K562 (cell line): ENCODE data around the gene PRRX1. TPM values are rescaled to one million over a fixed set of nuclear protein-coding genes. Genes with fewer than 3 reads are reported as not detected.

ENCODE experiments used
- ATAC-seq: fragments of 200-7000 bp; cut with Tn5 transposase; 3 replicates; pipeline ENCODE4 v1.9.1; 2020; ENCODE audit warnings: moderate library complexity
- BruUV-seq: library from RNA; stranded (reverse); fragments of 400-500 nt; replicated peaks from 2 replicates; lab custom pipeline; 2021; lab: Mats Ljungman, UMichigan
- CTCF ChIA-PET: fragments of 300-600 bp; formaldehyde crosslinking; extraction: SDS; loops from one replicate; lab custom pipeline; 2021; ENCODE audit warnings: low intra/inter-chr PET ratio; lab: Yijun Ruan, JAX
- POLR2A ChIA-PET: fragments of 300-600, 350-650 bp; sonication (Branson Sonifier 250); formaldehyde crosslinking; extraction: SDS; loops from one replicate; lab custom pipeline; 2021; ENCODE audit warnings: antibody characterized with exemption, inconsistent platforms; lab: Yijun Ruan, JAX
- DNase-seq, 4 experiments: peaks; one replicate each; pipeline versions ENCODE4 v3.0.0 to v3.0.0-alpha.2; 2011 to 2018; ENCODE audit warnings: low spot score in 3 of 4, mixed read lengths in 3 of 4; ENCODE audit errors: extremely low read depth in 1 of 4
- FAIRE-seq: peaks from 2 replicates; lab custom pipeline; 2011; peaks lifted over from hg19 to GRCh38; lab: Jason Lieb, UNC
- H2AFZ ChIP-seq: 2 replicates; pipeline ENCODE4 v1.6.0; 2011; ENCODE audit warnings: low read depth, low read length, control low read depth, inconsistent platforms
- H3K27ac ChIP-seq: fragments of 200-600 bp; 3 replicates; pipeline ENCODE4 v1.8.0; 2011; ENCODE audit warnings: low read depth, mild to moderate bottlenecking, control low read depth, inconsistent platforms, low read length, moderate library complexity, mixed read lengths; ENCODE audit errors: extremely low read depth
- H3K27me3 ChIP-seq, 2 experiments: fragments of 300-600 bp in 1 of 2; 2 replicates in 1 of 2; 3 replicates in 1 of 2; pipeline versions ENCODE4 v1.6.0 to v1.8.0; 2011; ENCODE audit warnings: inconsistent platforms in 2 of 2, low read length in 2 of 2, mild to moderate bottlenecking in 1 of 2, mixed read lengths in 1 of 2, moderate library complexity in 1 of 2; ENCODE audit not compliant: control insufficient read depth in 2 of 2, insufficient read depth in 2 of 2
- H3K36me3 ChIP-seq: fragments of 300-600 bp; 3 replicates; pipeline ENCODE4 v1.8.0; 2011; ENCODE audit warnings: mild to moderate bottlenecking, low read length, inconsistent platforms; ENCODE audit not compliant: control insufficient read depth, insufficient read depth
- H3K4me1 ChIP-seq, 2 experiments: fragments of 200-600 bp in 1 of 2; replicated peaks in 1 of 2; 2 replicates in 1 of 2; 3 replicates in 1 of 2; pipeline versions ENCODE4 v1.5.1 to v1.8.0; 2011; ENCODE audit warnings: inconsistent platforms in 2 of 2, low read length in 2 of 2, mild to moderate bottlenecking in 1 of 2, mixed read lengths in 1 of 2, moderate library complexity in 1 of 2; ENCODE audit not compliant: control insufficient read depth in 2 of 2, insufficient read depth in 2 of 2
- H3K4me2 ChIP-seq: 2 replicates; pipeline ENCODE4 v1.6.1; 2011; ENCODE audit warnings: low read length, control low read depth, inconsistent platforms, mixed read lengths; ENCODE audit not compliant: insufficient read depth
- H3K4me3 ChIP-seq: fragments of 200-600 bp; sonication (generic), shearing (Covaris generic); 2 replicates; pipeline ENCODE4 v1.5.1; 2016; ENCODE audit warnings: control low read depth, inconsistent platforms
- H3K79me2 ChIP-seq: fragments of 200-600 bp; 3 replicates; pipeline ENCODE4 v1.8.0; 2011; ENCODE audit warnings: low read length, inconsistent platforms; ENCODE audit not compliant: control insufficient read depth, insufficient read depth
- H3K9ac ChIP-seq, 2 experiments: 2 replicates each; pipeline versions ENCODE4 v1.6.0 to v1.6.1; 2011; ENCODE audit warnings: low read depth in 2 of 2, low read length in 2 of 2, control low read depth in 1 of 2, inconsistent platforms in 1 of 2, mild to moderate bottlenecking in 1 of 2, mixed read lengths in 1 of 2; ENCODE audit not compliant: insufficient read depth in 1 of 2
- H3K9me1 ChIP-seq: one replicate; pipeline ENCODE4 v1.6.0; 2011; ENCODE audit warnings: inconsistent platforms, mild to moderate bottlenecking, low read length, moderate library complexity; ENCODE audit not compliant: control insufficient read depth, insufficient read depth
- H3K9me3 ChIP-seq: replicated peaks from 2 replicates; pipeline ENCODE4 v1.5.1; 2011; ENCODE audit warnings: low read depth, low read length, inconsistent platforms; ENCODE audit not compliant: control insufficient read depth, insufficient read depth
- H4K20me1 ChIP-seq: replicated peaks from 2 replicates; pipeline ENCODE4 v1.6.1; 2011; ENCODE audit warnings: low read length, inconsistent platforms, mixed read lengths; ENCODE audit not compliant: control insufficient read depth, insufficient read depth
- CBFA2T2 ChIP-seq: fragments of 450-650 bp; conservative IDR thresholded peaks from 2 replicates; pipeline ENCODE4 v1.6.1; 2017; ENCODE audit warnings: mild to moderate bottlenecking
- ILK ChIP-seq: fragments of 450-650 bp; IDR thresholded peaks from 2 replicates; pipeline ENCODE4 v1.6.1; 2016; ENCODE audit warnings: missing genetic modification characterization, low read depth, mild to moderate bottlenecking, missing compliant biosample characterization, moderate library complexity, borderline replicate concordance
- MEF2D ChIP-seq: conservative IDR thresholded peaks from 2 replicates; pipeline ENCODE4 v1.6.1; 2016; ENCODE audit warnings: low read depth, missing genetic modification characterization, missing compliant biosample characterization
- SOX6 ChIP-seq: fragments of 450-650 bp; IDR thresholded peaks from 2 replicates; pipeline ENCODE4 v1.6.1; 2014; ENCODE audit warnings: mild to moderate bottlenecking
- U2AF2 ChIP-seq: fragments of 200-400 bp; formaldehyde crosslinking; optimal IDR thresholded peaks from 2 replicates; pipeline ENCODE3; 2017; ENCODE audit warnings: low read depth, mild to moderate bottlenecking, low read length
- YBX1 ChIP-seq: fragments of 450-650 bp; IDR thresholded peaks from 2 replicates; pipeline ENCODE4 v1.7.1; 2016; ENCODE audit warnings: mild to moderate bottlenecking
- ZBED1 ChIP-seq: IDR thresholded peaks from 2 replicates; pipeline ENCODE4 v1.6.1; 2014
- ZMIZ1 ChIP-seq, 2 experiments: fragments of 150-350 bp in 1 of 2; IDR thresholded peaks; 2 replicates each; pipeline ENCODE4 v1.6.1; 2012 to 2016; ENCODE audit warnings: low read depth in 2 of 2, low read length in 2 of 2, mild to moderate bottlenecking in 1 of 2, moderate library complexity in 1 of 2
- ZNF124 ChIP-seq: sonication (generic); formaldehyde crosslinking; IDR thresholded peaks from 2 replicates; pipeline ENCODE4 v1.8.1; 2022; ENCODE audit warnings: missing genetic modification reagents
- ZNF239 ChIP-seq: fragments of 250-450 bp; sonication (Bioruptor Pico); IDR thresholded peaks from 2 replicates; pipeline ENCODE4 v1.4.0; 2020; ENCODE audit warnings: mild to moderate bottlenecking
- ZNF75A ChIP-seq: fragments of 450-650 bp; formaldehyde crosslinking; IDR thresholded peaks from 2 replicates; pipeline ENCODE4 v1.4.0; 2020; ENCODE audit warnings: mild to moderate bottlenecking
- WGBS: fragments of 100-300 bp; shearing (Covaris generic); methylation state at CpG from one replicate; pipeline ENCODE4 v1.1.6; 2016; ENCODE audit warnings: low coverage, mixed read lengths; ENCODE audit not compliant: insufficient coverage; ENCODE audit errors: missing lambda C conversion rate; 5-methylcytosine and 5-hydroxymethylcytosine counted together
- in situ Hi-C: fragments of 300-500 bp; cut with MboI; formaldehyde crosslinking; loops from 4 replicates; pipeline ENCODE4 v1.15.0; 2018; ENCODE audit warnings: inconsistent platforms, mixed read lengths
- intact Hi-C: fragments of 100-400 bp; cut with micrococcal nuclease; formaldehyde crosslinking; loops from 2 replicates; pipeline ENCODE4 v1.14.2; 2022
- polyA plus RNA-seq, 8 experiments: library from polyadenylated mRNA; depleted of rRNA in 4 of 8; stranded (reverse) in 5 of 8; unstranded in 3 of 8; fragments of >200 nt; fragmentation: Nextera tagmentation in 2 of 8; fragmentation: Illumina TruSeq in 1 of 8; extraction: Ambion mirVana in 2 of 8; extraction: Trizol in 1 of 8; gene quantifications; 2 replicates each; pipeline versions ENCODE4 v1.2.1 to v1.2.3, GENCODE V29; 2011 to 2014; ENCODE audit warnings: inconsistent platforms in 1 of 8, missing spikeins in 1 of 8
- total RNA-seq, 7 experiments: library from RNA; depleted of rRNA in 6 of 7; stranded (reverse); fragments of >200 nt in 6 of 7; fragmentation: Illumina TruSeq in 2 of 7; extraction: Trizol in 2 of 7; gene quantifications; 2 replicates each; pipeline versions ENCODE4 v1.2.1 to v1.2.3, GENCODE V29; 2011 to 2021; ENCODE audit warnings: low replicate concordance in 1 of 7
- TF ChIP-seq, protein P1 (sequence below): fragments of 150-350 bp; conservative IDR thresholded peaks from 2 replicates; pipeline ENCODE4 v1.6.1; 2014; ENCODE audit warnings: low read length
- TF ChIP-seq, protein P2 (sequence below), 2 experiments: fragments of 250-450 bp in 1 of 2; fragments of 450-650 bp in 1 of 2; sonication (Bioruptor Pico) in 1 of 2; IDR thresholded peaks; 2 replicates each; pipeline versions ENCODE4 v1.6.1 to v1.8.0; 2016 to 2021; ENCODE audit warnings: mild to moderate bottlenecking in 2 of 2, moderate library complexity in 2 of 2, missing compliant biosample characterization in 1 of 2, missing genetic modification characterization in 1 of 2

The PRRX1 gene
- total and polyA plus RNA-seq, 9 of the 15 experiments (the other 6 are each of a cell fraction or from before 2014, with no cell fraction given), result not detected

GRCh38 chr1:170749959-170750358 is 86.0 kb downstream of the PRRX1 start:
- Histone ChIP-seq H3K9me3 (peaks cover 2% of the 10 kb centered on the region; the same call in 1 of the 2 replicates), H3K27ac (no peak overlapping the region), H4K20me1 (no peaks in the 10 kb centered on the region), H3K4me1 (no peaks in the 10 kb centered on the region), H3K9me1 (no peaks in the 10 kb centered on the region), H3K4me3 (no peak overlapping the region), H2AFZ (no peak overlapping the region), H3K27me3 (no peaks in the 10 kb centered on the region), H3K9ac (no peak overlapping the region), H3K79me2 (no peaks in the 10 kb centered on the region), H3K36me3 (no peaks in the 10 kb centered on the region), H3K4me2 (no peak overlapping the region)
- ATAC-seq, result no peak
- 0% methylated on average over 2 of the region's 2 CpGs for WGBS
- ChIA-PET CTCF (no interaction called here), POLR2A (no interaction called here)
- TF ChIP-seq ZMIZ1 (IDR thresholded peaks at IDR 0.05; ENCODE audit: low read depth in 2 of 2, low read length in 2 of 2) (no peak), SOX6 (no peak), ILK (tag) (no peak), YBX1 (no peak), CBFA2T2 (no peak), U2AF2 (no peak), ZBED1 (no peak), MEF2D (tag) (no peak), ZNF124 (CRISPR knock-in tag) (no peak), ZNF239 (CRISPR knock-in tag) (no peak), ZNF75A (CRISPR knock-in tag) (no peak)
- TF ChIP-seq, protein P1, sequence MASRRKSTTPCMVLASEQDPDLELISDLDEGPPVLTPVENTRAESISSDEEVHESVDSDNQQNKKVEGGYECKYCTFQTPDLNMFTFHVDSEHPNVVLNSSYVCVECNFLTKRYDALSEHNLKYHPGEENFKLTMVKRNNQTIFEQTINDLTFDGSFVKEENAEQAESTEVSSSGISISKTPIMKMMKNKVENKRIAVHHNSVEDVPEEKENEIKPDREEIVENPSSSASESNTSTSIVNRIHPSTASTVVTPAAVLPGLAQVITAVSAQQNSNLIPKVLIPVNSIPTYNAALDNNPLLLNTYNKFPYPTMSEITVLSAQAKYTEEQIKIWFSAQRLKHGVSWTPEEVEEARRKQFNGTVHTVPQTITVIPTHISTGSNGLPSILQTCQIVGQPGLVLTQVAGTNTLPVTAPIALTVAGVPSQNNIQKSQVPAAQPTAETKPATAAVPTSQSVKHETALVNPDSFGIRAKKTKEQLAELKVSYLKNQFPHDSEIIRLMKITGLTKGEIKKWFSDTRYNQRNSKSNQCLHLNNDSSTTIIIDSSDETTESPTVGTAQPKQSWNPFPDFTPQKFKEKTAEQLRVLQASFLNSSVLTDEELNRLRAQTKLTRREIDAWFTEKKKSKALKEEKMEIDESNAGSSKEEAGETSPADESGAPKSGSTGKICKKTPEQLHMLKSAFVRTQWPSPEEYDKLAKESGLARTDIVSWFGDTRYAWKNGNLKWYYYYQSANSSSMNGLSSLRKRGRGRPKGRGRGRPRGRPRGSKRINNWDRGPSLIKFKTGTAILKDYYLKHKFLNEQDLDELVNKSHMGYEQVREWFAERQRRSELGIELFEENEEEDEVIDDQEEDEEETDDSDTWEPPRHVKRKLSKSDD, result no peak
- TF ChIP-seq, protein P2, sequence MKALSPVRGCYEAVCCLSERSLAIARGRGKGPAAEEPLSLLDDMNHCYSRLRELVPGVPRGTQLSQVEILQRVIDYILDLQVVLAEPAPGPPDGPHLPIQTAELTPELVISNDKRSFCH (CRISPR knock-in tag; IDR thresholded peaks at IDR 0.05), result no peak
- TF ChIP-seq, protein P2 (tag; IDR thresholded peaks at IDR 0.05), result no peak
- DNase-seq, result no peak
- intact Hi-C loops (no loop called here), in situ Hi-C loops (no loop called here)
- BruUV-seq, result no TSS peak
- FAIRE-seq, result no peak
